ENCODE results near the gene CPT1A.

CPT1A gene

GRCh38 chr11:68763181-68763721, 78.5 kb downstream of the CPT1A start:
- no peak for DNase-seq (ENCODE audit: insufficient read length, low spot score)
- FAIRE-seq: no peak

GRCh38 chr11:68762481-68762880, 79.2 kb downstream of the CPT1A start:
- FAIRE-seq (no peak), DNase-seq (ENCODE audit: insufficient read length, low spot score) (no peak)

- no peak for DNase-seq (ENCODE audit: insufficient read length, low spot score)
- FAIRE-seq: no peak
These were observed 79.9 kb downstream of the CPT1A start for GRCh38 chr11:68761801-68762200.

- no peak for DNase-seq (ENCODE audit: insufficient read length, low spot score)
- FAIRE-seq: no peak
These were observed 81.7 kb downstream of the CPT1A start for GRCh38 chr11:68759991-68760390.

GRCh38 chr11:68757711-68758110, 84.0 kb downstream of the CPT1A start:
- no peak for DNase-seq (ENCODE audit: insufficient read length, low spot score)
- FAIRE-seq: no peak

- DNase-seq (ENCODE audit: insufficient read length, low spot score) (no peak), FAIRE-seq (no peak)
These were observed 85.4 kb downstream of the CPT1A start for GRCh38 chr11:68756171-68756766.

- DNase-seq (ENCODE audit: insufficient read length, low spot score) (no peak), FAIRE-seq (no peak)
These were observed 88.4 kb downstream of the CPT1A start for GRCh38 chr11:68753300-68753699.

- DNase-seq (ENCODE audit: insufficient read length, low spot score) (peak; percentile 95), FAIRE-seq (peak; percentile 83)
These were observed 90.3 kb downstream of the CPT1A start, which contains the start of gene TESMIN for GRCh38 chr11:68751331-68751856. Gene TESMIN (minus strand): TSS chr11:68751520. CDS start chr11:68750660, 860 bp downstream.

GRCh38 chr11:68751004-68751325, 90.8 kb downstream of the CPT1A start:
- no peak for FAIRE-seq
- no peak for DNase-seq (ENCODE audit: insufficient read length, low spot score)

GRCh38 chr11:68750195-68751003, 91.3 kb downstream of the CPT1A start:
- DNase-seq (ENCODE audit: insufficient read length, low spot score): no peak
- FAIRE-seq: no peak

- FAIRE-seq: no peak
These were observed 92.2 kb downstream of the CPT1A start for GRCh38 chr11:68749229-68750123.

GRCh38 chr11:68748061-68748460, 93.7 kb downstream of the CPT1A start:
- FAIRE-seq (no peak), DNase-seq (ENCODE audit: insufficient read length, low spot score) (no peak)

More at GRCh38 chr11:68749229-68750123, 92.2 kb downstream of the CPT1A start:
- DNase-seq (ENCODE audit: insufficient read length, low spot score): no peak

- FAIRE-seq (no peak), DNase-seq (ENCODE audit: insufficient read length, low spot score) (no peak)
These were observed 98.2 kb downstream of the CPT1A start for GRCh38 chr11:68743539-68743938.

GRCh38 chr11:68741463-68741862, 100.3 kb downstream of the CPT1A start:
- DNase-seq (ENCODE audit: insufficient read length, low spot score) (no peak), FAIRE-seq (no peak)

- FAIRE-seq: no peak
- no peak for DNase-seq (ENCODE audit: insufficient read length, low spot score)
These were observed 106.1 kb downstream of the CPT1A start for GRCh38 chr11:68735646-68736045.

- FAIRE-seq: no peak
- no peak for DNase-seq (ENCODE audit: insufficient read length, low spot score)
These were observed 106.6 kb downstream of the CPT1A start for GRCh38 chr11:68735125-68735524.

GRCh38 chr11:68734111-68734510, 107.6 kb downstream of the CPT1A start:
- DNase-seq (ENCODE audit: insufficient read length, low spot score): no peak
- no peak for FAIRE-seq

- FAIRE-seq: no peak
- DNase-seq (ENCODE audit: insufficient read length, low spot score): no peak
These were observed 113.9 kb downstream of the CPT1A start for GRCh38 chr11:68727783-68728182.

GRCh38 chr11:68724293-68724692, 117.4 kb downstream of the CPT1A start:
- FAIRE-seq (no peak), DNase-seq (ENCODE audit: insufficient read length, low spot score) (no peak)

GRCh38 chr11:68722143-68722542, 119.6 kb downstream of the CPT1A start:
- FAIRE-seq (no peak), DNase-seq (ENCODE audit: insufficient read length, low spot score) (no peak)

- FAIRE-seq: no peak
- DNase-seq (ENCODE audit: insufficient read length, low spot score): no peak
These were observed 120.6 kb downstream of the CPT1A start for GRCh38 chr11:68721075-68721474.
